GM23338 (cell line): ENCODE results near the gene CACNA2D1. TPM values are rescaled to one million over a fixed set of nuclear protein-coding genes. Genes with fewer than 3 reads are reported as not detected.

Experiments
- ATAC-seq: fragments of 200-7000 bp; cut with Tn5 transposase; 3 replicates; pipeline ENCODE4 v1.9.1; 2020
- DNase-seq: peaks from one replicate; pipeline ENCODE4 v3.0.0-alpha.2; 2015; ENCODE audit warnings: low spot score
- H2AFZ ChIP-seq: fragments of 200-600 bp; sonication (generic); 2 replicates; pipeline ENCODE4 v1.8.0; 2016; ENCODE audit warnings: antibody characterized with exemption, mild to moderate bottlenecking, moderate library complexity
- H3F3A ChIP-seq: fragments of 200-600 bp; sonication (generic); replicated peaks from 2 replicates; pipeline ENCODE4 v1.8.0; 2017; ENCODE audit warnings: antibody characterized with exemption, mixed run types, low read depth
- H3K27ac ChIP-seq: fragments of 200-600 bp; sonication (generic); 2 replicates; pipeline ENCODE4 v1.6.1; 2016; ENCODE audit warnings: low read depth
- H3K27me3 ChIP-seq: fragments of 200-600 bp; sonication (generic); 2 replicates; pipeline ENCODE4 v1.8.0; 2016; ENCODE audit warnings: mild to moderate bottlenecking, mixed run types, moderate library complexity; ENCODE audit not compliant: insufficient read depth
- H3K36me3 ChIP-seq: fragments of 200-600 bp; sonication (generic); 2 replicates; pipeline ENCODE4 v1.8.0; 2016; ENCODE audit warnings: mild to moderate bottlenecking; ENCODE audit not compliant: insufficient read depth
- H3K4me1 ChIP-seq: fragments of 200-600 bp; sonication (generic); 2 replicates; pipeline ENCODE4 v1.8.0; 2016; ENCODE audit warnings: mild to moderate bottlenecking, moderate library complexity; ENCODE audit not compliant: insufficient read depth
- H3K4me2 ChIP-seq: fragments of 200-600 bp; sonication (generic); 2 replicates; pipeline ENCODE4 v1.7.1; 2017; ENCODE audit warnings: mixed run types
- H3K4me3 ChIP-seq: fragments of 200-600 bp; sonication (generic); 2 replicates; pipeline ENCODE4 v1.6.1; 2016; ENCODE audit warnings: mixed run types
- H3K79me2 ChIP-seq: fragments of 200-600 bp; sonication (generic); replicated peaks from 2 replicates; pipeline ENCODE4 v1.8.0; 2017; ENCODE audit warnings: mild to moderate bottlenecking; ENCODE audit not compliant: insufficient read depth
- H3K9me2 ChIP-seq: fragments of 200-600 bp; sonication (generic); 2 replicates; pipeline ENCODE4 v1.8.0; 2017; ENCODE audit not compliant: insufficient read depth
- H4K20me1 ChIP-seq: fragments of 200-600 bp; sonication (generic); replicated peaks from 2 replicates; pipeline ENCODE4 v1.8.0; 2017; ENCODE audit warnings: mild to moderate bottlenecking; ENCODE audit not compliant: insufficient read depth
- H3K27ac Mint-ChIP-seq: 2 replicates; pipeline ENCODE4 v1.8.0; 2020; ENCODE audit warnings: inconsistent platforms, mild to moderate bottlenecking, moderate library complexity, mixed read lengths
- H3K27me3 Mint-ChIP-seq: 3 replicates; pipeline ENCODE4 v1.8.0; 2022; ENCODE audit warnings: low read depth, mild to moderate bottlenecking, moderate library complexity, mixed read lengths, inconsistent platforms; ENCODE audit not compliant: insufficient read depth, poor library complexity
- H3K36me3 Mint-ChIP-seq: 3 replicates; pipeline ENCODE4 v1.8.0; 2021; ENCODE audit warnings: low read depth, mild to moderate bottlenecking, inconsistent platforms, moderate library complexity, mixed read lengths
- H3K4me1 Mint-ChIP-seq: 3 replicates; pipeline ENCODE4 v1.8.0; 2020; ENCODE audit warnings: mild to moderate bottlenecking, inconsistent platforms, mixed read lengths
- H3K4me3 Mint-ChIP-seq: 3 replicates; pipeline ENCODE4 v1.8.0; 2021; ENCODE audit warnings: moderate library complexity, mild to moderate bottlenecking, inconsistent platforms, mixed read lengths
- H3K9me3 Mint-ChIP-seq: 3 replicates; pipeline ENCODE4 v1.8.0; 2020; ENCODE audit warnings: moderate library complexity, mild to moderate bottlenecking, inconsistent platforms, mixed read lengths
- CREB1 ChIP-seq: fragments of 250-450 bp; sonication (Bioruptor Pico); IDR thresholded peaks from 2 replicates; pipeline ENCODE4 v1.5.0; 2020; ENCODE audit warnings: low read depth, mild to moderate bottlenecking, moderate library complexity
- EZH2 ChIP-seq: fragments of 200-600 bp; sonication (generic); IDR thresholded peaks from one replicate; pipeline ENCODE4 v1.8.0; 2017; ENCODE audit warnings: antibody characterized with exemption, mild to moderate bottlenecking, low read depth; ENCODE audit not compliant: unreplicated experiment
- JUNB ChIP-seq: IDR thresholded peaks from one replicate; pipeline ENCODE4 v1.6.1; 2016; ENCODE audit warnings: antibody characterized with exemption; ENCODE audit not compliant: unreplicated experiment
- POLR2AphosphoS5 ChIP-seq: IDR thresholded peaks from 2 replicates; pipeline ENCODE4 v1.6.1; 2016; ENCODE audit warnings: antibody characterized with exemption, low read depth
- STAT1 ChIP-seq: IDR thresholded peaks from one replicate; pipeline ENCODE4 v1.6.1; 2016; ENCODE audit warnings: antibody characterized with exemption; ENCODE audit not compliant: unreplicated experiment
- ZNF114 ChIP-seq: fragments of 250-450 bp; sonication (Bioruptor Pico); IDR thresholded peaks from 2 replicates; pipeline ENCODE4 v1.5.0; 2020; ENCODE audit warnings: mild to moderate bottlenecking, moderate library complexity
- polyA plus RNA-seq: library from polyadenylated mRNA; unstranded; fragments of >200 nt; fragmentation: Nextera tagmentation; extraction: Ambion mirVana; gene quantifications from 2 replicates; pipeline ENCODE4 v1.2.1, GENCODE V29; 2016
- total RNA-seq: library from RNA; depleted of rRNA; stranded (reverse); fragments of >200 nt; shearing (Covaris generic); gene quantifications from 2 replicates; pipeline ENCODE4 v1.2.3, GENCODE V29; 2014
- TF ChIP-seq, protein P1 (sequence below): IDR thresholded peaks from one replicate; pipeline ENCODE4 v1.6.1; 2018; ENCODE audit warnings: antibody characterized with exemption; ENCODE audit not compliant: unreplicated experiment
- TF ChIP-seq, protein P2 (sequence below), 2 experiments: fragments of 200-600 bp in 1 of 2; sonication (generic) in 1 of 2; conservative IDR thresholded peaks; 2 replicates each; pipeline versions ENCODE4 v1.5.1 to v1.6.1; 2016 to 2017; ENCODE audit warnings: antibody characterized with exemption in 2 of 2, low read depth in 2 of 2, mild to moderate bottlenecking in 2 of 2, moderate library complexity in 1 of 2
- TF ChIP-seq, protein P3 (sequence below): fragments of 250-450 bp; sonication (Bioruptor Pico); IDR thresholded peaks from 2 replicates; pipeline ENCODE4 v1.5.0; 2020; ENCODE audit warnings: mild to moderate bottlenecking, moderate library complexity
- TF ChIP-seq, protein P4 (sequence below): IDR thresholded peaks from 2 replicates; pipeline ENCODE4 v1.6.1; 2016; ENCODE audit warnings: antibody characterized with exemption

CACNA2D1 gene
- total and polyA plus RNA-seq, 2 experiments from 2014 or later, result 7.0 to 20.4 TPM

DNA sequence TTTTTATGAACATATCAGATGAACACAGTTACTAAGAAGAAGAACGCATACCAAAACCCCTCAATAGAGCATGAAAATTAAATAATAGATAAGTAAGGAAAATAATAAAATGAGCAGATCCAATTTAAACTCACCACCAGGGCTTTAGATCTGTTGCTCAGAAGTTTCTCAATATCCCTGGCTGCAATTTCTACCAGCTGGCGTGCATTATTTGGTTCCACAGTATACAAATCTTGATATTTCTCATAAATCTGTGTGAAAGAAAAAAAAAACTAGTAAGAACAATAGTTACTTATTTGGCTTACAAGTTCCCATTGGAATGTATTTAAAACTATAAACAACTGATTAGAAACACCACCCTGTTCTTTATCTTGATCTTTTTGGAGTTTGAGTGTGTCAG is 108.6 kb downstream of the CACNA2D1 start:
- Histone ChIP-seq H3K4me1 (peaks cover 20% of the 10 kb centered on the region), H3K4me3 (no peak overlapping the region), H3F3A (no peaks in the 10 kb centered on the region), H2AFZ (no peak overlapping the region), H3K27ac (no peak overlapping the region), H4K20me1 (no peaks in the 10 kb centered on the region), H3K79me2 (no peaks in the 10 kb centered on the region), H3K9me2 (no peaks in the 10 kb centered on the region), H3K4me2 (no peak overlapping the region), H3K27me3 (no peaks in the 10 kb centered on the region), H3K36me3 (no peaks in the 10 kb centered on the region)
- Mint-ChIP-seq H3K27ac (no peak overlapping the region), H3K36me3 (no peaks in the 10 kb centered on the region; the same call in 2 of the 3 replicates), H3K9me3 (no peaks in the 10 kb centered on the region), H3K27me3 (no peaks in the 10 kb centered on the region), H3K4me3 (no peak overlapping the region), H3K4me1 (peaks cover 37% of the 10 kb centered on the region)
- DNase-seq, result no peak
- TF ChIP-seq, protein P1, sequence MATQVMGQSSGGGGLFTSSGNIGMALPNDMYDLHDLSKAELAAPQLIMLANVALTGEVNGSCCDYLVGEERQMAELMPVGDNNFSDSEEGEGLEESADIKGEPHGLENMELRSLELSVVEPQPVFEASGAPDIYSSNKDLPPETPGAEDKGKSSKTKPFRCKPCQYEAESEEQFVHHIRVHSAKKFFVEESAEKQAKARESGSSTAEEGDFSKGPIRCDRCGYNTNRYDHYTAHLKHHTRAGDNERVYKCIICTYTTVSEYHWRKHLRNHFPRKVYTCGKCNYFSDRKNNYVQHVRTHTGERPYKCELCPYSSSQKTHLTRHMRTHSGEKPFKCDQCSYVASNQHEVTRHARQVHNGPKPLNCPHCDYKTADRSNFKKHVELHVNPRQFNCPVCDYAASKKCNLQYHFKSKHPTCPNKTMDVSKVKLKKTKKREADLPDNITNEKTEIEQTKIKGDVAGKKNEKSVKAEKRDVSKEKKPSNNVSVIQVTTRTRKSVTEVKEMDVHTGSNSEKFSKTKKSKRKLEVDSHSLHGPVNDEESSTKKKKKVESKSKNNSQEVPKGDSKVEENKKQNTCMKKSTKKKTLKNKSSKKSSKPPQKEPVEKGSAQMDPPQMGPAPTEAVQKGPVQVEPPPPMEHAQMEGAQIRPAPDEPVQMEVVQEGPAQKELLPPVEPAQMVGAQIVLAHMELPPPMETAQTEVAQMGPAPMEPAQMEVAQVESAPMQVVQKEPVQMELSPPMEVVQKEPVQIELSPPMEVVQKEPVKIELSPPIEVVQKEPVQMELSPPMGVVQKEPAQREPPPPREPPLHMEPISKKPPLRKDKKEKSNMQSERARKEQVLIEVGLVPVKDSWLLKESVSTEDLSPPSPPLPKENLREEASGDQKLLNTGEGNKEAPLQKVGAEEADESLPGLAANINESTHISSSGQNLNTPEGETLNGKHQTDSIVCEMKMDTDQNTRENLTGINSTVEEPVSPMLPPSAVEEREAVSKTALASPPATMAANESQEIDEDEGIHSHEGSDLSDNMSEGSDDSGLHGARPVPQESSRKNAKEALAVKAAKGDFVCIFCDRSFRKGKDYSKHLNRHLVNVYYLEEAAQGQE, result no peak
- TF ChIP-seq, protein P2, sequence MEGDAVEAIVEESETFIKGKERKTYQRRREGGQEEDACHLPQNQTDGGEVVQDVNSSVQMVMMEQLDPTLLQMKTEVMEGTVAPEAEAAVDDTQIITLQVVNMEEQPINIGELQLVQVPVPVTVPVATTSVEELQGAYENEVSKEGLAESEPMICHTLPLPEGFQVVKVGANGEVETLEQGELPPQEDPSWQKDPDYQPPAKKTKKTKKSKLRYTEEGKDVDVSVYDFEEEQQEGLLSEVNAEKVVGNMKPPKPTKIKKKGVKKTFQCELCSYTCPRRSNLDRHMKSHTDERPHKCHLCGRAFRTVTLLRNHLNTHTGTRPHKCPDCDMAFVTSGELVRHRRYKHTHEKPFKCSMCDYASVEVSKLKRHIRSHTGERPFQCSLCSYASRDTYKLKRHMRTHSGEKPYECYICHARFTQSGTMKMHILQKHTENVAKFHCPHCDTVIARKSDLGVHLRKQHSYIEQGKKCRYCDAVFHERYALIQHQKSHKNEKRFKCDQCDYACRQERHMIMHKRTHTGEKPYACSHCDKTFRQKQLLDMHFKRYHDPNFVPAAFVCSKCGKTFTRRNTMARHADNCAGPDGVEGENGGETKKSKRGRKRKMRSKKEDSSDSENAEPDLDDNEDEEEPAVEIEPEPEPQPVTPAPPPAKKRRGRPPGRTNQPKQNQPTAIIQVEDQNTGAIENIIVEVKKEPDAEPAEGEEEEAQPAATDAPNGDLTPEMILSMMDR (conservative IDR thresholded peaks at IDR 0.05; ENCODE audit: low read depth in 2 of 2), result no peak
- TF ChIP-seq CREB1 (CRISPR knock-in tag) (no peak), ZNF114 (CRISPR knock-in tag) (no peak), POLR2AphosphoS5 (no peak), STAT1 (no peak), EZH2 (no peak), JUNB (no peak)
- TF ChIP-seq, protein P3, sequence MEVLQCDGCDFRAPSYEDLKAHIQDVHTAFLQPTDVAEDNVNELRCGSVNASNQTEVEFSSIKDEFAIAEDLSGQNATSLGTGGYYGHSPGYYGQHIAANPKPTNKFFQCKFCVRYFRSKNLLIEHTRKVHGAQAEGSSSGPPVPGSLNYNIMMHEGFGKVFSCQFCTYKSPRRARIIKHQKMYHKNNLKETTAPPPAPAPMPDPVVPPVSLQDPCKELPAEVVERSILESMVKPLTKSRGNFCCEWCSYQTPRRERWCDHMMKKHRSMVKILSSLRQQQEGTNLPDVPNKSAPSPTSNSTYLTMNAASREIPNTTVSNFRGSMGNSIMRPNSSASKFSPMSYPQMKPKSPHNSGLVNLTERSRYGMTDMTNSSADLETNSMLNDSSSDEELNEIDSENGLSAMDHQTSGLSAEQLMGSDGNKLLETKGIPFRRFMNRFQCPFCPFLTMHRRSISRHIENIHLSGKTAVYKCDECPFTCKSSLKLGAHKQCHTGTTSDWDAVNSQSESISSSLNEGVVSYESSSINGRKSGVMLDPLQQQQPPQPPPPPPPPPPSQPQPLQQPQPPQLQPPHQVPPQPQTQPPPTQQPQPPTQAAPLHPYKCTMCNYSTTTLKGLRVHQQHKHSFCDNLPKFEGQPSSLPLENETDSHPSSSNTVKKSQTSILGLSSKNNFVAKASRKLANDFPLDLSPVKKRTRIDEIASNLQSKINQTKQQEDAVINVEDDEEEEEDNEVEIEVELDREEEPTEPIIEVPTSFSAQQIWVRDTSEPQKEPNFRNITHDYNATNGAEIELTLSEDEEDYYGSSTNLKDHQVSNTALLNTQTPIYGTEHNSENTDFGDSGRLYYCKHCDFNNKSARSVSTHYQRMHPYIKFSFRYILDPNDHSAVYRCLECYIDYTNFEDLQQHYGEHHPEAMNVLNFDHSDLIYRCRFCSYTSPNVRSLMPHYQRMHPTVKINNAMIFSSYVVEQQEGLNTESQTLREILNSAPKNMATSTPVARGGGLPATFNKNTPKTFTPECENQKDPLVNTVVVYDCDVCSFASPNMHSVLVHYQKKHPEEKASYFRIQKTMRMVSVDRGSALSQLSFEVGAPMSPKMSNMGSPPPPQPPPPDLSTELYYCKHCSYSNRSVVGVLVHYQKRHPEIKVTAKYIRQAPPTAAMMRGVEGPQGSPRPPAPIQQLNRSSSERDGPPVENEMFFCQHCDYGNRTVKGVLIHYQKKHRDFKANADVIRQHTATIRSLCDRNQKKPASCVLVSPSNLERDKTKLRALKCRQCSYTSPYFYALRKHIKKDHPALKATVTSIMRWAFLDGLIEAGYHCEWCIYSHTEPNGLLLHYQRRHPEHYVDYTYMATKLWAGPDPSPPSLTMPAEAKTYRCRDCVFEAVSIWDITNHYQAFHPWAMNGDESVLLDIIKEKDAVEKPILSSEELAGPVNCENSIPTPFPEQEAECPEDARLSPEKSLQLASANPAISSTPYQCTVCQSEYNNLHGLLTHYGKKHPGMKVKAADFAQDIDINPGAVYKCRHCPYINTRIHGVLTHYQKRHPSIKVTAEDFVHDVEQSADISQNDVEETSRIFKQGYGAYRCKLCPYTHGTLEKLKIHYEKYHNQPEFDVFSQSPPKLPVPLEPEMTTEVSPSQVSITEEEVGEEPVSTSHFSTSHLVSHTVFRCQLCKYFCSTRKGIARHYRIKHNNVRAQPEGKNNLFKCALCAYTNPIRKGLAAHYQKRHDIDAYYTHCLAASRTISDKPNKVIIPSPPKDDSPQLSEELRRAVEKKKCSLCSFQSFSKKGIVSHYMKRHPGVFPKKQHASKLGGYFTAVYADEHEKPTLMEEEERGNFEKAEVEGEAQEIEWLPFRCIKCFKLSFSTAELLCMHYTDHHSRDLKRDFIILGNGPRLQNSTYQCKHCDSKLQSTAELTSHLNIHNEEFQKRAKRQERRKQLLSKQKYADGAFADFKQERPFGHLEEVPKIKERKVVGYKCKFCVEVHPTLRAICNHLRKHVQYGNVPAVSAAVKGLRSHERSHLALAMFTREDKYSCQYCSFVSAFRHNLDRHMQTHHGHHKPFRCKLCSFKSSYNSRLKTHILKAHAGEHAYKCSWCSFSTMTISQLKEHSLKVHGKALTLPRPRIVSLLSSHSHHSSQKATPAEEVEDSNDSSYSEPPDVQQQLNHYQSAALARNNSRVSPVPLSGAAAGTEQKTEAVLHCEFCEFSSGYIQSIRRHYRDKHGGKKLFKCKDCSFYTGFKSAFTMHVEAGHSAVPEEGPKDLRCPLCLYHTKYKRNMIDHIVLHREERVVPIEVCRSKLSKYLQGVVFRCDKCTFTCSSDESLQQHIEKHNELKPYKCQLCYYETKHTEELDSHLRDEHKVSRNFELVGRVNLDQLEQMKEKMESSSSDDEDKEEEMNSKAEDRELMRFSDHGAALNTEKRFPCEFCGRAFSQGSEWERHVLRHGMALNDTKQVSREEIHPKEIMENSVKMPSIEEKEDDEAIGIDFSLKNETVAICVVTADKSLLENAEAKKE (CRISPR knock-in tag), result no peak
- TF ChIP-seq, protein P4, sequence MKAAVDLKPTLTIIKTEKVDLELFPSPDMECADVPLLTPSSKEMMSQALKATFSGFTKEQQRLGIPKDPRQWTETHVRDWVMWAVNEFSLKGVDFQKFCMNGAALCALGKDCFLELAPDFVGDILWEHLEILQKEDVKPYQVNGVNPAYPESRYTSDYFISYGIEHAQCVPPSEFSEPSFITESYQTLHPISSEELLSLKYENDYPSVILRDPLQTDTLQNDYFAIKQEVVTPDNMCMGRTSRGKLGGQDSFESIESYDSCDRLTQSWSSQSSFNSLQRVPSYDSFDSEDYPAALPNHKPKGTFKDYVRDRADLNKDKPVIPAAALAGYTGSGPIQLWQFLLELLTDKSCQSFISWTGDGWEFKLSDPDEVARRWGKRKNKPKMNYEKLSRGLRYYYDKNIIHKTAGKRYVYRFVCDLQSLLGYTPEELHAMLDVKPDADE, result no peak
- no peak for ATAC-seq
